Measurements from ENCODE around the gene CFD.
A peak's percentile ranks its signal among the peaks of the same experiment; 100 is the strongest.
"Not testable (repeated sequence)": the region's sequence is repeated elsewhere in the genome, so short reads cannot be mapped to it uniquely, and the experiment has no call there.

Gene CFD

GRCh38 chr19:853014-853585 lies 6.4 kb upstream of the CFD start:
- no peak for DNase-seq

GRCh38 chr19:853614-854220 lies 5.7 kb upstream of the CFD start:
- DNase-seq = not testable (repeated sequence)

GRCh38 chr19:854549-854948 lies 4.9 kb upstream of the CFD start:
- DNase-seq = no peak

- no peak for DNase-seq
These were observed 4.3 kb upstream of the CFD start for GRCh38 chr19:855142-855541.

- DNase-seq = no peak
These were observed 3.8 kb upstream of the CFD start for GRCh38 chr19:855566-856120.

GRCh38 chr19:858284-858683 lies 1.2 kb upstream of the CFD start:
- DNase-seq = no peak

GRCh38 chr19:861141-861755 lies 1.8 kb downstream of the CFD start:
- DNase-seq = no peak

GRCh38 chr19:861756-862580 lies 2.5 kb downstream of the CFD start:
- peak; percentile 63 to 65 for DNase-seq

- peak; percentile 48 to 79 for DNase-seq
These were observed 3.3 kb downstream of the CFD start for GRCh38 chr19:862581-863314.

GRCh38 chr19:863315-863620 lies 3.8 kb downstream of the CFD start:
- no peak for DNase-seq

GRCh38 chr19:866769-867300 lies 7.4 kb downstream of the CFD start:
- no peak for DNase-seq

GRCh38 chr19:867301-867793 lies 7.9 kb downstream of the CFD start:
- no peak for DNase-seq

GRCh38 chr19:867855-868457 lies 8.5 kb downstream of the CFD start:
- no peak for DNase-seq

GRCh38 chr19:868458-869244 lies 9.2 kb downstream of the CFD start:
- DNase-seq = no peak

- peak in 1 of 2 donors; percentile 28 for DNase-seq
These were observed 10.0 kb downstream of the CFD start for GRCh38 chr19:869245-870177.

GRCh38 chr19:870314-870713 lies 10.8 kb downstream of the CFD start:
- DNase-seq = no peak

- DNase-seq = no peak
These were observed 11.5 kb downstream of the CFD start for GRCh38 chr19:870963-871401.

GRCh38 chr19:871446-872265 lies 12.2 kb downstream of the CFD start:
- DNase-seq = no peak

Data from inflammatory macrophage treated with lipopolysaccharide for 1 hour (primary cell).